Spleen (tissue), 11 donors: ENCODE results near the gene CACNA2D1. TPM values are rescaled to one million over a fixed set of nuclear protein-coding genes. Genes with fewer than 3 reads are reported as not detected.

Experiments
- DNase-seq: peaks from one replicate; pipeline ENCODE4 v3.0.0-alpha.2; 2020
- H3K27ac ChIP-seq, 8 donors: fragments of 200-600 bp; sonication (generic) in 7 of 8; 1 replicate in 4 of 8; 2 replicates in 4 of 8; pipeline versions ENCODE4 v1.5.0 to v1.8.0; 2016 to 2021; ENCODE audit warnings: inconsistent platforms in 4 of 8, mild to moderate bottlenecking in 4 of 8, moderate library complexity in 1 of 8
- H3K27me3 ChIP-seq, 7 donors: fragments of 200-600 bp; sonication (generic) in 6 of 7; replicated peaks in 1 of 7; 1 replicate in 4 of 7; 2 replicates in 3 of 7; pipeline versions ENCODE4 v1.5.0 to v1.8.0; 2016 to 2021; ENCODE audit warnings: inconsistent platforms in 3 of 7, mild to moderate bottlenecking in 1 of 7
- H3K36me3 ChIP-seq, 6 donors: fragments of 200-600 bp; sonication (generic) in 5 of 6; 1 replicate in 4 of 6; 2 replicates in 2 of 6; pipeline versions ENCODE4 v1.5.0 to v1.8.0; 2016 to 2021; ENCODE audit warnings: inconsistent platforms in 2 of 6
- H3K4me1 ChIP-seq, 6 donors: fragments of 200-600 bp; sonication (generic) in 5 of 6; 1 replicate in 3 of 6; 2 replicates in 3 of 6; pipeline versions ENCODE4 v1.5.0 to v1.8.0; 2016 to 2021; ENCODE audit warnings: inconsistent platforms in 3 of 6
- H3K4me3 ChIP-seq, 8 donors: fragments of 200-600 bp; sonication (generic) in 7 of 8; 1 replicate in 4 of 8; 2 replicates in 4 of 8; pipeline versions ENCODE4 v1.5.0 to v1.8.0; 2016 to 2021; ENCODE audit warnings: inconsistent platforms in 4 of 8, mild to moderate bottlenecking in 4 of 8, moderate library complexity in 2 of 8
- H3K9me3 ChIP-seq, 8 donors: fragments of 200-600 bp; sonication (generic) in 7 of 8; 1 replicate in 4 of 8; 2 replicates in 4 of 8; pipeline versions ENCODE4 v1.5.0 to v1.8.0; 2016 to 2021; ENCODE audit warnings: inconsistent platforms in 4 of 8
- CTCF ChIP-seq, 11 experiments: fragments of 200-600 bp in 7 of 11; fragments of 450-650 bp in 4 of 11; sonication (generic) in 4 of 11; IDR thresholded peaks in 8 of 11; conservative IDR thresholded peaks in 3 of 11; 1 replicate in 7 of 11; 2 replicates in 4 of 11; pipeline versions ENCODE4 v1.4.0 to v1.8.0; 2016 to 2021; ENCODE audit warnings: antibody characterized with exemption in 11 of 11, inconsistent platforms in 4 of 11, mild to moderate bottlenecking in 1 of 11
- POLR2A ChIP-seq, 3 donors: fragments of 450-650 bp; IDR thresholded peaks; one replicate each; pipeline ENCODE4 v1.5.1; 2017; ENCODE audit warnings: antibody characterized with exemption in 3 of 3, mild to moderate bottlenecking in 1 of 3
- POLR2AphosphoS5 ChIP-seq, 3 donors: sonication (generic); formaldehyde crosslinking; IDR thresholded peaks; one replicate each; pipeline ENCODE4 v1.5.1; 2017; ENCODE audit warnings: antibody characterized with exemption in 3 of 3
- WGBS, 5 donors: extraction: QIAGEN DNeasy Blood & Tissue Kit in 3 of 5; methylation state at CpG; one replicate each; pipeline versions ENCODE4 v1.1.5 to v1.1.7; 2013 to 2018; 5-methylcytosine and 5-hydroxymethylcytosine counted together
- intact Hi-C: fragments of 100-400 bp; cut with DNase I; formaldehyde crosslinking; loops from one replicate; pipeline ENCODE4 v1.15.0; 2023; ENCODE audit warnings: low total_unique reads
- polyA plus RNA-seq, 3 donors: library from polyadenylated mRNA; stranded (reverse); fragments of 200-250 nt; gene quantifications; one replicate each; pipeline ENCODE4 v1.2.1, GENCODE V29; 2013
- total RNA-seq, 7 donors: library from RNA; depleted of rRNA in 3 of 7; stranded (reverse); fragments of >200 nt in 3 of 7; fragmentation: NEBNext Ultra II Directional in 4 of 7; extraction: Animal tissue kit (Norgen Biotek cat#: 25700) in 4 of 7; gene quantifications; one replicate each; pipeline versions ENCODE4 v1.1.0 to v1.2.1, GENCODE V29; 2016 to 2021
- donor health status: healthy with polysubstance abuse.
- donor health status: DM: no; HTN: no; CAD: no; lungs with moderate emphysema.
- donor health status: DM: no; HTN: no; CAD: no.
- donor health status: Bipolar disorder and iron deficiency.
- donor health status: healthy.
- donor health status: DM: no; HTN: no; CAD: no.
- donor health status: DM: yes; HTN: yes; CAD: no.

The CACNA2D1 gene
- total and polyA plus RNA-seq, 10 donors: 1.7 to 24.0 (median 15.2) TPM

- 84 to 93% (median 87%) methylated on average over 2 of the region's 2 CpGs for WGBS, 5 donors
- no peak overlapping the region for H3K27ac ChIP-seq
- no peak overlapping the region for H3K4me3 ChIP-seq
- no peak for DNase-seq
- H3K27me3 ChIP-seq: no peaks in the 10 kb centered on the region
- H3K9me3 ChIP-seq: peaks cover 0 to 11% (median 0%) of the 10 kb centered on the region in 8 donors
- no peaks in the 10 kb centered on the region for H3K4me1 ChIP-seq
- intact Hi-C loops: no loop called here
- no peaks in the 10 kb centered on the region for H3K36me3 ChIP-seq
- TF ChIP-seq POLR2A (IDR thresholded peaks at IDR 0.05) (no peak), POLR2AphosphoS5 (IDR thresholded peaks at IDR 0.05) (no peak), CTCF (IDR thresholded peaks at IDR 0.05 in 8 of 11, conservative IDR thresholded peaks at IDR 0.05 in 3 of 11) (no peak)
Measured at GRCh38 chr7:82185443-82185842, 258.1 kb downstream of the CACNA2D1 start.

GRCh38 chr7:82183634-82184033 is 259.9 kb downstream of the CACNA2D1 start:
- Histone ChIP-seq H3K9me3 (peaks cover 0 to 6% (median 0%) of the 10 kb centered on the region in 8 donors), H3K27me3 (no peaks in the 10 kb centered on the region), H3K4me3 (no peak overlapping the region), H3K27ac (no peak overlapping the region), H3K4me1 (no peaks in the 10 kb centered on the region), H3K36me3 (no peaks in the 10 kb centered on the region)
- intact Hi-C loops: no loop called here
- WGBS, 5 donors: 65 to 72% (median 69%) methylated on average over 4 of the region's 4 CpGs
- DNase-seq: no peak
- no peak for TF ChIP-seq POLR2AphosphoS5 (IDR thresholded peaks at IDR 0.05)

- Histone ChIP-seq H3K36me3 (no peaks in the 10 kb centered on the region), H3K4me1 (no peaks in the 10 kb centered on the region), H3K27me3 (no peaks in the 10 kb centered on the region), H3K9me3 (no peaks in the 10 kb centered on the region), H3K4me3 (no peak overlapping the region), H3K27ac (no peak overlapping the region)
- WGBS, 5 donors: 78 to 87% (median 81%) methylated on average over 1 of the region's 1 CpG
- TF ChIP-seq CTCF (IDR thresholded peaks at IDR 0.05 in 8 of 11, conservative IDR thresholded peaks at IDR 0.05 in 3 of 11) (no peak), POLR2A (IDR thresholded peaks at IDR 0.05) (no peak)
- no peak for DNase-seq
- intact Hi-C loops: no loop called here
Measured at GRCh38 chr7:82179311-82179710, 264.3 kb downstream of the CACNA2D1 start.

GRCh38 chr7:82175319-82175718 is 268.3 kb downstream of the CACNA2D1 start:
- Histone ChIP-seq H3K27me3 (no peaks in the 10 kb centered on the region), H3K4me1 (no peaks in the 10 kb centered on the region), H3K9me3 (peaks cover 0 to 7% (median 0%) of the 10 kb centered on the region in 8 donors), H3K27ac (no peak overlapping the region), H3K4me3 (no peak overlapping the region), H3K36me3 (no peaks in the 10 kb centered on the region)
- TF ChIP-seq POLR2A (IDR thresholded peaks at IDR 0.05) (no peak), CTCF (IDR thresholded peaks at IDR 0.05 in 8 of 11, conservative IDR thresholded peaks at IDR 0.05 in 3 of 11) (no peak), POLR2AphosphoS5 (IDR thresholded peaks at IDR 0.05) (no peak)
- no peak for DNase-seq
- 49 to 63% (median 58%) methylated on average over 2 of the region's 2 CpGs for WGBS, 5 donors
- intact Hi-C loops: no loop called here
